EH (cell line): ENCODE measurements around the gene TOP1.

ENCODE experiments used
- DNase-seq: peaks from one replicate; pipeline ENCODE4 v3.0.0-alpha.2; 2015; ENCODE audit warnings: low read depth

Gene TOP1

DNA sequence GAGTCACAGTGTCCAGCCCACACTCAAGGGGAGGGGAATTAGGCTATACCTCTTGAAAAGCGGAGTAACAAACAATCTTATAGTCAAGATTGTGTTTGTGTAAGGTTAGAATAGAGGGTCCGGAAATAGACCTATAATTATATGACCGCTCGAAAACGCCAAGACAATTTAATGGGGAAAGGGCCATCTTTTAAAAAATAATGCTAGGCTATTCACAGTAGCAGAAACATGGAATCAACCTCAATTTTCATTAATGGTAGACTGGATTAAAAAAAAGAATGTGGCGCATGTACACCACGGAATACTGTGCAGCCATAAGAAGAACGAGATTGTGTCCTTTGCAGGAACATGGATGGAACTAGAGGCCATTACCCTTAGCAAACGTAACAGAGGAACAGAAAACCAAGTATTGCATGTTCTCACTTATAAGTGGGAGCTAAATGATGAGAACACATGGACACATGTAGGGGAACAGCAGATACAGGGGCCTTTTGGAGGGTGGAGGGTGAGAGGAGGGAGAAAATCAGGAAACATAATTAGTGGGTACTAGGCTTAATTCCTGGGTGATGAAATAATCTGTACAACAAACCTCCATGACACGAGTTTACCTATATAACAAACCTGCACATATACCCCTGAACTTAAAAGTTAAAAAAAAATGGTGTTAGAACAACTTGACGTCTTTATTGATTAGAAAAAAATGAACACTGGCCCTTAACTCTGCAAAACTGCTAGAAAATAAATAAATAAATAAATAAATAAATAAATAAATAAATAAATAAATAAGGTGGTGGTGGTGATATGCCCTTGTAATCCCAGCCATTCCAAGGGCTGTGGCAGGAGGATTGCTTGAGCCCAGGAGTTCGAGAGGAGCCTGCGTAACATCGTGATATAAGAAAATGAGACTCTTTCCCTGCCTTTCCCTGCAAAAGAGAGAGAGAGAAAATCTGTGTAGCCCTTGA is 30.3 kb downstream of the TOP1 start:
- no peak for DNase-seq

DNA sequence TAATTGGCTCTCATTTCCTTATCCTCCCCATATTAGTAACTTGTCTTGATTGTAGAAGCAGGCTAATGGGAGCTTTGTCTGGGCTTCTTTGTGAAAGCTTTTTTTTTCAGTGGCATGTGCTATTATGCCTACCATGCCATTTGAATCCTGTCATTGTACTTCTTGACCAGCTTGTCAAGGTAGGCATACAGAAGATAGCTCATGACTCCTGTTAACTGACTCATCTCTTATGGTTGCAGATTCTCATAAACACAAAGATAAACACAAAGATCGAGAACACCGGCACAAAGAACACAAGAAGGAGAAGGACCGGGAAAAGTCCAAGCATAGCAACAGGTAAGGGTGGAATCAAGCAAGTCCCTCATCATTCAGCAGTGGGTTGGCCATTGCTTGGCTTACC is 32.5 kb downstream of the TOP1 start:
- DNase-seq: no peak

DNA sequence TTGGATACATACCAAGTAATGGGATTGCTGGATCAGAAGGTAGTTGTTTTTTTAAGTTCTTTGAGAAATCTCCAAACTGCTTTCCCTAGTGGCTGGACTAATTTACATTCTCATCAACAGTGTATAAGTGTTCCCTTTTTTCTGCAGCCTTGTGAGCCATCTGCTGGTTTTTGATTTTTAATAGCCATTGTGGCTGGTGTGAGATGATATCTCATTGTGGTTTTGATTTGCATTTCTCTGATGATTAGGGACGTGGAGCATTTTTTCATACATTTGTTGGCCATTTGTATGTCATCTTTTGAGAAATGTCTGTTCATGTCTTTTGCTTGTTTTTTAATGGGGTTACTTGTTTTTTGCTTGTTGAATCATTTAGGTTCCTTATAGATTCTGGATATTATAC is 34.8 kb downstream of the TOP1 start:
- peak; percentile 44 for DNase-seq

DNA sequence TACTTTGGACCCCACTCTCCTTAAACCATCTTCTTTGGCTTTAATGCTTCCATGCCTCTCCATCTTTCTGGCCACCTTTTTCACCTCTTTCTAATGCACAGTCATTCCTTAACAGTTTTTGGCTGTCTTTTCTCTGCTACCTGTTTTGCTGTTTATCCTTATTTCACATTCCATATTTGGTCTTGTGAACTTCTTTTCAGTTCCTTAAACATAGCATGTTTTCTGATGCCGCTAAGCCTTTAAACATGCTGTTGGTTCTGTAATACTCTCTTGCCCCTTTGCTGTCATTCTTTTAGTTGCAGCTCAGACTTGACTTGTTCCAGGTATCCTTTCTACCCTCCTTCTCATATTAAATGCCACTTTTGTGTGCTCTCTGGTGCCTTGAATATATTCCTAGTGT is 35.8 kb downstream of the TOP1 start:
- no peak for DNase-seq

DNA sequence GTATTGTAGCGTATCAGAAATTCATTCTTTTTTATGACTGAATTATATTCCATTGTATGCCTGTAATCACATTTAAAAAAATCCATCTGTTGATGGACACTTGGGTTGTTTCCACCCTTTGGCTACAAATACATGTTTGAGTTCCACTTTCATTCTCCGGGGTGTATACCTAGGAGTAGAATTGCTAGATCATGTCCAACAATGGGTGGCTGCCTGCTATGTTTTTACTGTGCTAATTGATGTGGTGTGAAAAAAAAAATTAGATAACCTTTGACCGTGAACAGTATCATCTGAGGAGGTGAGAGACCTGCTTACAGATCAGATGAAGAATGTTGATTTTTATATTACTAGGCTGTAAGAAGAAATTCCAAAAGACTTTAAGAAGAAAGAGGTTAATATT is 37.1 kb downstream of the TOP1 start:
- no peak for DNase-seq

DNA sequence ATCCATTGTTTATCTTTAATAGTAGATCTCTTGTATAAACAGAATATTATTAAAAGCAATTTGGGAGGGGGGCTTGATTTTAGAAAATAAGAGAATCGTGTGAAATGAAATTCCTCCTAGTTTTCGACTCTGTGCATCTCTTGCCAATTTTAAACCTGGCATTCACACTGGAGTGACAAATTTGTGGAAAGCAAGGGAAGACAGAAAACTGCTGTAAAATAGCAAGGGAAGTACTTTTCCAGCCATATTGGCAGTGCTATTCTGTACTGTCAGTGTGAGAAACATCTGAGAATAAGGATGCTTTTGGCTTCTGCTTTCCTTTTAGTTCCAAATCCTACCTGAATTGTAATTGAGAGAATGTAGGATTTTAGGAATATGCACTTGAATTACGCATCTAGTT is 40.2 kb downstream of the TOP1 start:
- DNase-seq: no peak

DNA sequence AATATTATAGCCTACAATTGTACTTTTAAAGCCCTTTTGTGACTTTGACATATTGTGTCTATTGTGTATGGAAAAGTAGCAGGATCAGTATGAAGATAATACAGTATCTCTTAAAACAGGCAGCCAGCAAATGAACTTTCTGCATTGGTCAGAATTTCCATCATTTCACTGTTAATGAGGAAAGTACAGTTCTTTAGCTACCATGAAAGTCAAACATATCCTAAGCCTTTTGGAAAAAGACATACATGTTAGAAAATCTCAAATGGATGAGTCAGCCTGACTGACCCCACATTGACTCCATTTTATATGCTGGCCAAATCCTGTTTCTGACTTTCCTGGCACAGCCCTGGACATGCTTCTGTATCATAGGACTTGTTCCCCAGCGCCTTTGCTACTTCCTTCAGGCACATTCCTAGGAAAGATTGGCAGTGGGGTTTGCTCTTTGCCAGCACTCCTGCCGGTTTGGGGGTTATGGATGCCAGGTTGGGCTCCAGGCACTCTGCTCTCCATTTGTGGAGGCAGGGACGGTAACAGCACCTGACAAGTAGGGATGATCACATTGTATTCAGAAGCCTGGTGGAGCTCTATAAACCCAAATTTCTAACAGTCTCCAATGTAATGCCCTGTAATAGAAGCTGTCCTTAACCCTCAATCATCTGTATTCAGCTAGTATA is 43.7 kb downstream of the TOP1 start:
- DNase-seq: peak; percentile 94

DNA sequence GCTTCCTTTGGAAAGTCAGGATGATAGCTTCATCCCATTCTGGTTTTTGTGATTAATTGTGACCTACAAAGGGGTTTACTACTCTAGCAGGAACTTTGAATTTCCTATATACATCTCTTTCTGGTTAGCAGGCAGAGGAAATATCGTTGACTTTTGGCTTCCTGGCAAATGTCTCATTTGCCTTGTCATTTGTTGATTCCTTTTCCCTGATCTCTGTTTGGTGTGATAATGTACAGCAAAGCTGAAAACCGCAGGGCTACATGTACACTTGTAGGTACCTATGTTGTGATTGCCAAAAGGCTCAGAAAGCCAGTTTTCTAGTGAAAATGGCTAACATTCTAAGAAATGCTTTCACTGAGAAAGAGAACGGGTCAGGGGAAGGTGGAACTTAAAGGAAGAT is 44.3 kb downstream of the TOP1 start:
- DNase-seq: no peak

DNA sequence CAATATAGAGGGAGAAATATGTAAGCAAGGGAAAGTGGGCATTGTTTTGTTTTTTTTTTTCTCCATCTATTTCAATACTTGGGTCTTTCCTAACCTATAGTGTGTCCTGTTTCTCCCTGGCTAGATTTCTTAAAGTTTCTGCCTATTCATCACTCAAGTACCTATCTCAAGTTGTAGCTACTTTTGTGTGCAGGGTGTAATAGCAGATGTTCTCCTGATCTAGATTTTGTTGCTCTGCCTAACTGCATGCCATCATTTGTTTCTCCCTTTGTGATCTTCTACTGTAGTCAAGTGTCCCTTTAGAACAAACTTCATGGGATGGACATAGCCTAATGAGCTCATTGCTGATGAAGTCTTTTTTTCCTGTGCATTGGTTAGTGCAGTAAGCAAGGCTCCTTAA is 45.8 kb downstream of the TOP1 start:
- no peak for DNase-seq

DNA sequence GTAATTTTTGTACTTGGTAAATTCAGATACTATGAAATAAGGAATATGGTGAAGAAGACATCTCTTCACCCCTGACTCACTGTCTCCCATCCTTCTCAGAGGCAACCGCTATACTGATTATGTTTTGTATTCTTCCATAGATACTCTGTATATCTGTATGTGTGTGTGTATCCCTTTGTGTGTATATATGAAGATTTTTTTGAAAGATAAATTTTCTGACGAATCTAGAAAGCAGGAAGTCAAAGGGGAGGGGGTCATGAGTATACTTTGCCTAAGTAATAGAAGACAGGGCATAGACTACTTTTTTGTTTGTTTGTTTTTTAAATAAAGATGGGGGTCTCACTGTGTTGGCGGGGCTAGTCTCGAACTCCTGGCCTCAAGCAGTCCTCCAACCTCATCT is 48.2 kb downstream of the TOP1 start:
- DNase-seq: no peak

DNA sequence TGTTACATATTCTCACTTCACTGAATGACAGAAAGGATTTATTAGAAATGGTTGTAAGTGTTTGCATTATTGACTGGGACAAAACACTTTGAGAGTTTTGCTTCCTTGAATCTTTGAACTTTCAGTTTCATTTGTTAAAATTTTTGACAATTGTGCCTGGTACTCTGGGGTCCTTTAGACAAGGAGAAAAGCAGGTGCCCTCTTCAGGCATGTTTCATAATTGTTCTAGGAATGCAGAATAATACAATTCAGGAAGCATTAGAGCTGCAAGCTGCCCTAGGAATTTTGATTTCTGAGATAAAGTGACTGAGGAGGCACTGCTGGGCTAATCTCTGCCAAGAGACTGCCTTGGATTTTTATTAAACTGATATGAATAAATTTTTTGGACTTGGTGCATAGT is 49.7 kb downstream of the TOP1 start:
- DNase-seq: peak; percentile 84

DNA sequence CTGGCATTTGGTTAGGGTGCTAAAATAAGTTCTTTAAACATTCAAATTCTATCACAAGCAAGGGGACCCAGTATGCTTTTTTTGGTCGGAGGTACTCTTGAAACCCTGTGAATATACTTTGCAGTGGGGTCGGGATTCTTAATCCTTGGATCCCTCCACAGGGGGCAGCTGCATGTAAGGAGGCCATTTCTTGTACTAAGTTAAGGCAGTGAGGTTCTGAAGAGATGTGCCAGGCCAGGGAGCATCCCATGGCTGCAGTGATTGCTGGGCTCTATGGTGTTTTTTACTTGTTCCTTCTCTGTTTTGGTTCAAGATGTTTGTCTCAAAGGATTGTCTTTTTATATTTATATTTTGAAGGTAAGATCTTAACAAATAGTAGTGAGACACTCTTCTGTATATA is 50.4 kb downstream of the TOP1 start:
- DNase-seq: no peak

DNA sequence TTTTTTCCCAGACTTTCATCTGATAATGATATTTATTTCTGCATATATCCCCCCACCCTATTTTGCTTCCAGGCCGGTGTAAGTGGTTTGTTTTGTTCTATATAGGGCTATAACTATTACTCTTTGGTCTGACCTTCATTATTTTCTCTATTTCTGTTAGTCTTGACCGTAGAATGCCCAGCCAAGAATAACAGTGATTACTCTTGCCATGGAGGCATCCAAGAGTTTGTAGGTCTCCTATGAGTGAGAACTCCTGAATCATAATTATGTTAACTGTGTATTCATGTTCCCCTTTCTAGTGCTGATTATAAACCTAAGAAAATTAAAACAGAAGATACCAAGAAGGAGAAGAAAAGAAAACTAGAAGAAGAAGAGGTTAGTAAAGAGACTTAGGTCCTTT is 52.2 kb downstream of the TOP1 start:
- peak; percentile 33 for DNase-seq

DNA sequence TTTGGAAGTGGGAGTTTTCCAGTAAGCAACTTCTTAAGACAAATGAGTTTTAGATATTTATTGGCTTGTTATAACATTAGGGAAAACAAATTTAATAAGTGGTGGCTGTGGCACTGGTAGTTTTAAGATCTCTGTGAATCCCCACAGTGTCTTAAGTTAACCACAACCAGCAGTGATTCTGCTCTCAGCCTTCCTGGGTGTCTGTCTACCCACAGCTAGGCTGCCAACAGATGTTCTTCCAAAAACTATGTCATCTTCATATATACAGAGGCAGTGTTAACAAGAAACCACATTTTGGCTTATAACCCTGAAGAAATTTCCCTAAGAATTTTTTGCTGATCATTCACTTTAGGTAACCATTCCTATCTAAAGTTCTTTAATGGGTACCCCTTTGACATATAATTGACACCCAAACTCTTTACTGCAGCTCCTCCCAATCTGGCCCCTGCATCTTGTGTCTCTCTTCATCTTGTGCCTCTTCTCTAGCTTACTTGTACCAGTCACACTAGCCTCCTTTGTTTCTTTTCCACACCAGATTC is 52.7 kb downstream of the TOP1 start:
- peak; percentile 44 for DNase-seq

DNA sequence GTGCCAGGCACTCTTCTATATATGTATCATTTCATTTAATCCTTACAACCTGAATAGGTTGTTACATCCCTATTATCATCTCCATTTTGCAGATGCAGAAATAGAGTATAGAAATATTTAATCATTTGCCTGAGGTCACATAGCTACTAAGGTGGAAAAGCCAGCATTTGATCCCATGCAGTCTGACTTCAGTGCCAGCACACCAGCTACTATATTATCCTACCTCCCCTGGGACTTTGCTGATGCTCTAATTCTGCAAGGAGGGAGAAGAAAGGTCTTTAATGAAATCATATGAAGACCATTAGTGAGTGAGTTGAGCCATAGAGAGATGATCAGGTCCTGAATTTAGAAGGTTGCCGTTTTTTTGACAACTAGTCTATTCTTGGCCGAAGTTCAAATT is 53.7 kb downstream of the TOP1 start:
- DNase-seq: no peak

DNA sequence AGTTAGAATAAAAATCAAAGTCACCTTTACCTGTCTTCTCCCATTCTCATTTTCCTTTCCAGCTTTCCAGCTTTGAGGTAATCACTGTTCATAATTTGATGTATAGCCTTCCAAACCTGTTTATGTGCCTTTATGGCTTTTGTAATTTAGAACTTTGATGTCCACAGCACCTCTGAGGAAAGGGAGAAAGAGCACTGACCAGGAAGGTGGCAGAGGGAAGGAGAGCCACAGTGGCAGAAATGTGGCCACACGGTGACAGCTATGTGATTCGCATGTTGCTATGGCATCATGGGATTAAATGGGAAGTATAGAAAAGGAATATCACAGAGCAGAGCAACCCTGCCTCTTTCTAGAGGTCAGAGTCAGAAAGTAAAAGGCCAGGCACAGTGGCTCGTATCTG is 57.0 kb downstream of the TOP1 start:
- no peak for DNase-seq

DNA sequence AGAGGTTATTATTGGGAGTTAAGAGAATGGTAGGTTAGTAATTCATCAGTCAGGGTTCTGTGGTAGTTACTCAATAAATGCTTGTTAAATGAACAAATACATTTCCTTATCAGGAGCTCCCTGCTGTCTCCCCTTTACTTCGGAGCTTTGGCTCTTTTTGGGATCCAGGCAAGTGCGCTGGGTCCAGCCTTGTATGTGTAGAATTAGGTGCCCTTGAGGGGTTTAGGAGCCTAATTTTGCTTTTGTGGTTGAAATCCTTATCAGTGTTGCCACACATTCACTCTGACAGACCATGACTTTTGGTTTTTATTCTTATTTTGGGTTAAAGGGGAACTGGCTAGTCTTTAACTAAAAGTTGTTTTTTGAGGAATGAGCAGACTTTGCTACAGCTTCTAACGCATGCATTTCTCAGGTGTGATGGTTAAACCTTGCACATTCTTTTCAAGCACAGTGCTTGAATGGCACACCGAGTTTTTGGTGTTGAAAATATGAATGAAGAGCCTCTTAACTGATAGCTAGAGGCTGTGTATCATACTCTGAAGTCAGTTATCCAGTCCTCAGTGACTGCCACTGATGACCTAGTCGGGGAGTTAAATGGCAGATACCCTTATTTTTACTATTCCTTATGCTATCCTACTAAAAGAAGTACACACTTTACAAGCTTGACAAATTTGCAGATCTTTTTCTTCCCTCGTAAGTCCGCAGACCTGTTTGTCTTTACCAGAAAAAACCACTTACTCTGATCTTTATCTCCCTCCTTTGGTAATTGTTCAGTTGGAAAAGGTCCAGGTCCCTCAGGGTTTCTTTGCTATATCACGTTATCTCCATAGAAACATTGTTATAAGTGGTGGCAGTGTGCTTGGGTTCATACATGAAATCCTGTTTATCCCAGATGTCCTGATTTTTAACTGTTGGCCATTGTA is 58.0 kb downstream of the TOP1 start:
- peak; percentile 42 for DNase-seq

DNA sequence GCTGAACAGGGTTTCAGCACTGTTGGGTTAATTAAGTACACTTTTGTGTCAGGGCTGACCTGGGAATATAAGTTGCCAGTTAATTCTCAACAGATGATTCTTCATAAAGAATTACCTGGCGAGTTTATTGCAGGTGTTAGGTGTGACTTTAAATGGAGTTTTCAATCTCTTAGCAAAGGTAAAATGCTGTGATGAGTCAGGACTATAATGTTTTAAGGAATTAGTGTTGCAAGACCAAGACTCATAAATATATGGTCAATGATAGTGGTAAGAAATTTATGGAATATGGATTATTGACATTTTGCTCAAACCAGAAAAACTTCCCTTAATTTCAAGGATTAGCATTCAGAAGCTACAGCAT is 58.7 kb downstream of the TOP1 start:
- DNase-seq: no peak

DNA sequence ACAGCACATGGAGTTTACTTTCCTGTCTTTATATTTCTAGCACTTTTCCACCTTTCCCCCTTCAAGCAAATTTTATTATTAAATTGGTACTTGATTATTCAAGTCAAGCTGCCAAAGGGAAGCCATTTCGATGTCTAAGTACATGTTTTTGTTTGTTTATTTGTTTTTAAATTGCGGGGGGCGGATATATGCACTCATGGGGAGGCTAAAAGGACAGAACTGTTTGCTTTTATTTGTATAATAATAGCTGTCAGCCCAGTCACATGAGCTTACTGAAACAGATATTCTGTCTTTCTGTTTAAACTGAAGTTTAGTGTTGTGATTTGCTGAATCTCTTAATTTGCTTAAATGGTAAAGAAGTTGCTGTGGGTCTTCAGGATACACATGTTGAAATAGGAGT is 59.2 kb downstream of the TOP1 start:
- no peak for DNase-seq

DNA sequence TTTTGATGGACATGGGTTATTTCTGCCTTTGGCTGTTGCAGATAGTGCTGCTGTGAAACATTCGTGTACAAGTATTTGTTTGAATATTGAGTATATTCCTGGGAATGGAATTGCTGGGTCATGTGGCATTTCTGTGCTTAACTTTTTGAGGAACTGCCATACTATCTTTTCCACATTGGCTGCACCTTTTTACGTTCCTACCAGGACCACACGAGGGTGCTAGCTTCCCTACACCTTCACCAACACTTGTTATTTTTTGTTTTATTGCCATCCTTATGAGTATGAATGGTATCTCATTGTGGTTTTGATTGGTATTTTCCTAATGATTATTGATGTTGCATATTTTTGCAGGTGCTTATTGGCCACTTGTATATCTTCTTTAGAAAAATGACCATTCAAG is 60.9 kb downstream of the TOP1 start:
- no peak for DNase-seq

DNA sequence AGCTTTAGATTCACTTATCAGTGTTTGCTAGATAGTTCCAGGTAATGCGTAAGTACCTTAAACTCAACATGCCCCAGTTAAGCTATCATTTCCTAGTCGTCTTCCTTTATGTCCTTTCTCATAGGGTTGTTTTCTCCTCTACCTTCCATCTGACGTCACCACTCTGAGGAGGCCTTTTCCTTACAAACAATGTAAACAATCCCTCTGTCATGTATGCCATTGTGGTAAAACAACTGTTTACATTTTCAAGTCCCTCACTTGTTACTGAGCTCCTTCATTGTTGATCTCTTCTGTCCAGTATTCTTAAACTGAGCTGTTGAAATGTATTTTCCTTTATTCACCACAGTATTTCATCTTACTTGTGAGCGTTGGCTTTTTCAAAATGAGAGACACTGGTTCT is 63.3 kb downstream of the TOP1 start:
- no peak for DNase-seq

DNA sequence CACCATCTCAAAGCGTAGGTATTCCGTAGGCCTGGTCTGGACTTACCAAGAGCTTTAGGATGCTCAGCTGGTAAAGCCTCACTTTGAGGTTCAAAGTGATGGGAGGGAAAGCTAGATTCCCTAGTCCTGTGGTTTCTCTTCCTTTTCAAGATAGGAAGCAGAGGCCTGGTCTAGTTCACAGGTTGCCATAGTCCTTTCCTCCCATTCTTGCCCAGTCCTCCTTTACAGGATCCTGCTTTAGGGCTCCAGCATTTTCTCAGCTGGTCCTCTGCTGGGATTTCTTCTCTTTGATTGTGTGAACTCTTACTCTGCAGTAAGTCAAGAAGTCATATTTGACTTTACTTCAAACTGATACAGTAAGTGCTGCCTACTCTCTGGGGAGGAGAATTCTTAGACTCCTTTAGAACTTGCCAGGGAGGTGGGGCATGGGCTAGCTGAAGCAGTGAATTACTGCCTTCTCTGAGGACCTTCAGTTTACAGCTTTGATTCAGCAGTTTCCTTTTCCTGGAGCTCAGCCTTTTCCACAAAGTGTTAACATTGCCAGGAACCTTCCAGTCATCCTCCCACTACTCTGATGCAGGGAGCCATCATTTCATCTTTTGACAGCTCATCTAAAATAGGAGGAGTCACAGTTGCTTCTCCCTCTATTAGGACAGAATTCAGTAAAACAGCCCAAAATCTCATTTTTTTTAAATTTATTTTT is 65.9 kb downstream of the TOP1 start:
- DNase-seq: peak; percentile 15
